OCI-LY1 (cell line): ENCODE measurements around the gene ZNF804B.

Experiments used
- H2AFZ ChIP-seq: fragments of 200-600 bp; sonication (generic), shearing (Covaris generic); 2 replicates; pipeline ENCODE4 v1.6.0; 2014; ENCODE audit warnings: antibody characterized with exemption, mild to moderate bottlenecking, low read length
- H3F3A ChIP-seq: fragments of 200-600 bp; sonication (generic), shearing (Covaris generic); 2 replicates; pipeline ENCODE4 v1.6.0; 2014; ENCODE audit warnings: mild to moderate bottlenecking, antibody characterized with exemption, low read length, moderate library complexity; ENCODE audit not compliant: insufficient read depth
- H3K27ac ChIP-seq: fragments of 200-600 bp; sonication (generic); 2 replicates; pipeline ENCODE4 v1.5.1; 2014; ENCODE audit warnings: low read length, mixed run types, mild to moderate bottlenecking, low read depth; ENCODE audit not compliant: poor library complexity, severe bottlenecking
- H3K27me3 ChIP-seq: fragments of 200-600 bp; sonication (generic); 2 replicates; pipeline ENCODE4 v1.6.0; 2014; ENCODE audit warnings: antibody characterized with exemption, mild to moderate bottlenecking, low read length, moderate library complexity; ENCODE audit not compliant: insufficient read depth
- H3K36me3 ChIP-seq: fragments of 200-600 bp; sonication (generic); 2 replicates; pipeline ENCODE4 v1.6.1; 2014; ENCODE audit warnings: mild to moderate bottlenecking, antibody characterized with exemption, low read length, moderate library complexity, mixed read lengths; ENCODE audit not compliant: insufficient read depth
- H3K4me1 ChIP-seq: fragments of 200-600 bp; sonication (generic); 2 replicates; pipeline ENCODE4 v1.5.1; 2014; ENCODE audit warnings: mild to moderate bottlenecking, low read length, moderate library complexity; ENCODE audit not compliant: insufficient read depth, severe bottlenecking
- H3K4me2 ChIP-seq: fragments of 200-600 bp; sonication (generic), shearing (Covaris generic); 2 replicates; pipeline ENCODE4 v1.6.1; 2014; ENCODE audit warnings: low read length
- H3K4me3 ChIP-seq: fragments of 200-600 bp; sonication (generic); 2 replicates; pipeline ENCODE4 v1.5.1; 2014; ENCODE audit warnings: low read length, low read depth, mild to moderate bottlenecking, mixed read lengths; ENCODE audit not compliant: poor library complexity, severe bottlenecking
- H3K79me2 ChIP-seq: fragments of 200-600 bp; shearing (Covaris generic); 2 replicates; pipeline ENCODE4 v1.6.1; 2016; ENCODE audit warnings: mixed run types, low read length, mixed read lengths; ENCODE audit not compliant: insufficient read depth
- H3K9ac ChIP-seq: fragments of 200-600 bp; sonication (generic), shearing (Covaris generic); 2 replicates; pipeline ENCODE4 v1.6.1; 2014; ENCODE audit warnings: mild to moderate bottlenecking, low read length, mixed read lengths
- H3K9me2 ChIP-seq: fragments of 200-600 bp; sonication (generic), shearing (Covaris generic); 2 replicates; pipeline ENCODE4 v1.6.1; 2014; ENCODE audit warnings: low read depth, mild to moderate bottlenecking, low read length, mixed read lengths
- H3K9me3 ChIP-seq: fragments of 200-600 bp; shearing (Covaris generic); 2 replicates; pipeline ENCODE4 v1.6.1; 2014; ENCODE audit warnings: low read length, mixed read lengths
- H4K20me1 ChIP-seq: fragments of 200-600 bp; sonication (generic), shearing (Covaris generic); 2 replicates; pipeline ENCODE4 v1.6.0; 2016; ENCODE audit warnings: mild to moderate bottlenecking, low read length; ENCODE audit not compliant: insufficient read depth
- CTCF ChIP-seq: fragments of 200-600 bp; sonication (generic), shearing (Covaris generic); IDR thresholded peaks from 2 replicates; pipeline ENCODE4 v1.5.1; 2017; ENCODE audit warnings: mild to moderate bottlenecking, antibody characterized with exemption, low read length, moderate library complexity, mixed read lengths
- EZH2 ChIP-seq: fragments of 200-600 bp; sonication (generic), shearing (Covaris generic); IDR thresholded peaks from 2 replicates; pipeline ENCODE4 v1.8.0; 2017; ENCODE audit warnings: borderline replicate concordance, mixed run types, mild to moderate bottlenecking, antibody characterized with exemption, low read length, moderate library complexity, mixed read lengths

Gene ZNF804B

GRCh38 chr7:88867158-88867557 is 107.7 kb downstream of the ZNF804B start:
- H2AFZ ChIP-seq, result no peak overlapping the region
- no peaks in the 10 kb centered on the region for H3K27me3 ChIP-seq
- no peak overlapping the region for H3K27ac ChIP-seq
- no peaks in the 10 kb centered on the region for H3K36me3 ChIP-seq
- TF ChIP-seq EZH2 (no peak), CTCF (no peak)
- H3K79me2 ChIP-seq, result no peaks in the 10 kb centered on the region
- no peak overlapping the region for H3K4me3 ChIP-seq
- H3K9me2 ChIP-seq, result no peaks in the 10 kb centered on the region
- no peaks in the 10 kb centered on the region for H3K9me3 ChIP-seq
- no peak overlapping the region for H3K9ac ChIP-seq
- no peak overlapping the region for H3K4me2 ChIP-seq
- no peaks in the 10 kb centered on the region for H4K20me1 ChIP-seq
- no peaks in the 10 kb centered on the region for H3K4me1 ChIP-seq
- no peaks in the 10 kb centered on the region for H3F3A ChIP-seq

- Histone ChIP-seq H3K4me1 (no peaks in the 10 kb centered on the region), H3K9me3 (no peaks in the 10 kb centered on the region), H2AFZ (no peak overlapping the region), H3K36me3 (no peaks in the 10 kb centered on the region), H3K4me3 (no peak overlapping the region), H3K9ac (no peak overlapping the region), H3K27ac (no peak overlapping the region), H4K20me1 (no peaks in the 10 kb centered on the region), H3F3A (no peaks in the 10 kb centered on the region), H3K27me3 (no peaks in the 10 kb centered on the region), H3K9me2 (no peaks in the 10 kb centered on the region), H3K4me2 (no peak overlapping the region), H3K79me2 (no peaks in the 10 kb centered on the region)
- TF ChIP-seq EZH2 (no peak), CTCF (no peak)
These were observed 109.0 kb downstream of the ZNF804B start for GRCh38 chr7:88868456-88868855.

GRCh38 chr7:88881136-88881535 is 121.6 kb downstream of the ZNF804B start:
- H3K9me2 ChIP-seq, result no peaks in the 10 kb centered on the region
- no peaks in the 10 kb centered on the region for H3F3A ChIP-seq
- H3K36me3 ChIP-seq, result no peaks in the 10 kb centered on the region
- H3K4me2 ChIP-seq, result no peak overlapping the region
- TF ChIP-seq CTCF, result no peak
- no peaks in the 10 kb centered on the region for H3K9me3 ChIP-seq
- H3K9ac ChIP-seq, result no peak overlapping the region
- no peaks in the 10 kb centered on the region for H3K4me1 ChIP-seq
- H3K27ac ChIP-seq, result no peak overlapping the region
- H4K20me1 ChIP-seq, result no peaks in the 10 kb centered on the region
- no peaks in the 10 kb centered on the region for H3K27me3 ChIP-seq
- no peak overlapping the region for H3K4me3 ChIP-seq
- H2AFZ ChIP-seq, result no peak overlapping the region
- H3K79me2 ChIP-seq, result no peaks in the 10 kb centered on the region
